K562 (cell line): ENCODE data around the gene NDUFB10. TPM values are rescaled to one million over a fixed set of nuclear protein-coding genes. Genes with fewer than 3 reads are reported as not detected.

Experiments
- ATF2 ChIP-seq: sonication (generic); formaldehyde crosslinking; IDR thresholded peaks from 2 replicates; pipeline ENCODE4 v1.8.1; 2022; ENCODE audit warnings: missing genetic modification reagents
- BACH1 ChIP-seq: fragments of 200-800 bp; sonication (Bioruptor generic); IDR thresholded peaks from 2 replicates; pipeline ENCODE4 v1.6.1; 2016; ENCODE audit warnings: missing genetic modification characterization, missing compliant biosample characterization
- BMI1 ChIP-seq: fragments of 150-350 bp; IDR thresholded peaks from 2 replicates; pipeline ENCODE4 v1.6.1; 2014; ENCODE audit warnings: low read length
- CBFA2T3 ChIP-seq: fragments of 450-650 bp; IDR thresholded peaks from 2 replicates; pipeline ENCODE4 v1.6.1; 2017
- ERF ChIP-seq: fragments of 450-650 bp; formaldehyde crosslinking; IDR thresholded peaks from 2 replicates; pipeline ENCODE4 v1.4.0; 2020; ENCODE audit warnings: mild to moderate bottlenecking, mixed read lengths
- FOXK1 ChIP-seq: sonication (generic); formaldehyde crosslinking; IDR thresholded peaks from 2 replicates; pipeline ENCODE4 v1.8.0; 2022; ENCODE audit warnings: missing genetic modification reagents, mild to moderate bottlenecking, borderline replicate concordance
- GABPB1 ChIP-seq: sonication (generic); formaldehyde crosslinking; IDR thresholded peaks from 2 replicates; pipeline ENCODE4 v1.8.0; 2022; ENCODE audit warnings: mild to moderate bottlenecking, missing genetic modification reagents
- GATAD2B ChIP-seq: fragments of 450-650 bp; IDR thresholded peaks from 2 replicates; pipeline ENCODE4 v1.6.1; 2017; ENCODE audit warnings: mild to moderate bottlenecking, borderline replicate concordance
- KDM4B ChIP-seq, 2 experiments: fragments of 450-650 bp in 1 of 2; sonication (generic) in 1 of 2; IDR thresholded peaks; 2 replicates each; pipeline ENCODE4 v1.6.1; 2016 to 2017; ENCODE audit warnings: borderline replicate concordance in 2 of 2, antibody characterized with exemption in 1 of 2, low read depth in 1 of 2, mild to moderate bottlenecking in 1 of 2
- KDM5B ChIP-seq: fragments of 200-600 bp; sonication (generic); IDR thresholded peaks from 2 replicates; pipeline ENCODE4 v1.6.1; 2012; ENCODE audit warnings: low read depth, mild to moderate bottlenecking, moderate library complexity, low read length, control low read depth, inconsistent platforms; ENCODE audit not compliant: insufficient replicate concordance
- KLF13 ChIP-seq: fragments of 450-650 bp; IDR thresholded peaks from 2 replicates; pipeline ENCODE4 v1.6.1; 2016; ENCODE audit warnings: missing genetic modification characterization, low read depth, mild to moderate bottlenecking, missing compliant biosample characterization, moderate library complexity, borderline replicate concordance
- MIER1 ChIP-seq: fragments of 450-650 bp; IDR thresholded peaks from 2 replicates; pipeline ENCODE4 v1.6.1; 2016; ENCODE audit warnings: antibody characterized with exemption, mild to moderate bottlenecking, low read depth
- NBN ChIP-seq: fragments of 450-650 bp; IDR thresholded peaks from 2 replicates; pipeline ENCODE4 v1.6.1; 2016; ENCODE audit warnings: low read depth, mild to moderate bottlenecking
- NCOA4 ChIP-seq: fragments of 450-650 bp; IDR thresholded peaks from 2 replicates; pipeline ENCODE4 v1.6.1; 2018; ENCODE audit warnings: mild to moderate bottlenecking; ENCODE audit not compliant: partially characterized antibody
- NFATC3 ChIP-seq: fragments of 450-650 bp; IDR thresholded peaks from 2 replicates; pipeline ENCODE4 v1.6.1; 2017; ENCODE audit warnings: mild to moderate bottlenecking
- POLR3A ChIP-seq: IDR thresholded peaks from 2 replicates; pipeline ENCODE4 v1.6.1; 2011; ENCODE audit warnings: borderline replicate concordance, mild to moderate bottlenecking, moderate library complexity; ENCODE audit not compliant: insufficient read length, insufficient read depth; ENCODE audit errors: extremely low read depth
- PYGO2 ChIP-seq: fragments of 450-650 bp; IDR thresholded peaks from 2 replicates; pipeline ENCODE4 v1.6.1; 2016; ENCODE audit warnings: mild to moderate bottlenecking, missing genetic modification characterization, moderate library complexity, missing compliant biosample characterization
- SMARCA5 ChIP-seq: fragments of 450-650 bp; IDR thresholded peaks from 2 replicates; pipeline ENCODE4 v1.6.1; 2016
- SPI1 ChIP-seq: IDR thresholded peaks from 2 replicates; pipeline ENCODE4 v1.6.1; 2011; ENCODE audit warnings: low read depth, low read length, control low read depth, borderline replicate concordance
- VEZF1 ChIP-seq: fragments of 200-800 bp; sonication (Bioruptor generic); IDR thresholded peaks from 2 replicates; pipeline ENCODE4 v1.6.1; 2017; ENCODE audit warnings: missing genetic modification characterization, missing compliant biosample characterization
- XRCC4 ChIP-seq: IDR thresholded peaks from one replicate; pipeline ENCODE4 v1.6.1; 2011; ENCODE audit not compliant: insufficient read depth, insufficient read length; ENCODE audit errors: extremely low read depth
- ZNF445 ChIP-seq: fragments of 250-450 bp; sonication (Bioruptor Pico); IDR thresholded peaks from 2 replicates; pipeline ENCODE4 v1.4.0; 2020; ENCODE audit warnings: low read depth, mild to moderate bottlenecking, moderate library complexity
- ZNF830 ChIP-seq: fragments of 250-450 bp; sonication (Bioruptor Pico); IDR thresholded peaks from 2 replicates; pipeline ENCODE4 v1.5.0; 2021; ENCODE audit warnings: mild to moderate bottlenecking
- polyA plus RNA-seq, 8 experiments: library from polyadenylated mRNA; depleted of rRNA in 4 of 8; stranded (reverse) in 5 of 8; unstranded in 3 of 8; fragments of >200 nt; fragmentation: Nextera tagmentation in 2 of 8; fragmentation: Illumina TruSeq in 1 of 8; extraction: Ambion mirVana in 2 of 8; extraction: Trizol in 1 of 8; gene quantifications; 2 replicates each; pipeline versions ENCODE4 v1.2.1 to v1.2.3, GENCODE V29; 2011 to 2014; ENCODE audit warnings: inconsistent platforms in 1 of 8, missing spikeins in 1 of 8
- total RNA-seq, 7 experiments: library from RNA; depleted of rRNA in 6 of 7; stranded (reverse); fragments of >200 nt in 6 of 7; fragmentation: Illumina TruSeq in 2 of 7; extraction: Trizol in 2 of 7; gene quantifications; 2 replicates each; pipeline versions ENCODE4 v1.2.1 to v1.2.3, GENCODE V29; 2011 to 2021; ENCODE audit warnings: low replicate concordance in 1 of 7
- TF ChIP-seq, protein P1 (sequence below): IDR thresholded peaks from 2 replicates; pipeline ENCODE4 v1.6.1; 2011; ENCODE audit warnings: borderline replicate concordance, low read depth, mild to moderate bottlenecking, moderate library complexity, low read length; ENCODE audit not compliant: insufficient read depth, poor library complexity, severe bottlenecking

Gene NDUFB10
- total and polyA plus RNA-seq, 9 of the 15 experiments (the other 6 are each of a cell fraction or from before 2014, with no cell fraction given), result 69.3 to 527 (median 161) TPM

DNA sequence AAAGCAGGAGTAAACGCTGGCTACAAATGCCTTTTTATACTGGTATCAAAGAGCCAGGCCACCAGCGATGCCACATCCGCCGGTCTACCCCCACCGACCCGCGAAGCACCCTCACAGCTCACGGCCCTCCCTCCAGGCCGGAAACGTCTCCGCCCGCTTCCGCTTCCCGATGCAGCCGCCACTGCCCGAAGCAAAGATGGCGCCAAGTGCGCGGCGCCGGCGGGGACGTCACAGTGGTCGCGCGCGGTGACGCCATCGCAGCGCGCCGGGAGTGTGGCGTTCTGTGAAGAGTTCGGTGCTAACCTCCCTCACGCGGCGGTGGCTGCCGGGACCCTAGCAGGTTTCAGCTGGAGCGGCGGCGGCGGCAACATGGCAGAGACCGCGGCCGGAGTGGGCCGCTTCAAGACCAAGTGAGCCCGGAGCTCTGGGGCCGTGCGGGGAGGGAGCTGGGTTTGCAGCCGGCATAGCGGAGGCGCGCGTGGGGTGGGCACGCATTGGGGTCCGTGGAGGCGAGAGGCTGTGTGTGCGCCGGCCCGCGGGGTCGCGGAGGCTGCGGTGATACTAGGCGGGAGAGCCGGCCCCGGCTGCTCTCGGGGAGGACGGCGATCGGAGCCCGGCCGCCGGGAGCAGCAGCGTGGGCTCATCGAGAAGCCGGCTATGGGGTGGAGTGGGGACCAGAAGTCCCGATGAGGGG lies 12.6 kb downstream of the NDUFB10 start, which contains the start of gene TBL3 (continued):
- TF ChIP-seq, protein P1, sequence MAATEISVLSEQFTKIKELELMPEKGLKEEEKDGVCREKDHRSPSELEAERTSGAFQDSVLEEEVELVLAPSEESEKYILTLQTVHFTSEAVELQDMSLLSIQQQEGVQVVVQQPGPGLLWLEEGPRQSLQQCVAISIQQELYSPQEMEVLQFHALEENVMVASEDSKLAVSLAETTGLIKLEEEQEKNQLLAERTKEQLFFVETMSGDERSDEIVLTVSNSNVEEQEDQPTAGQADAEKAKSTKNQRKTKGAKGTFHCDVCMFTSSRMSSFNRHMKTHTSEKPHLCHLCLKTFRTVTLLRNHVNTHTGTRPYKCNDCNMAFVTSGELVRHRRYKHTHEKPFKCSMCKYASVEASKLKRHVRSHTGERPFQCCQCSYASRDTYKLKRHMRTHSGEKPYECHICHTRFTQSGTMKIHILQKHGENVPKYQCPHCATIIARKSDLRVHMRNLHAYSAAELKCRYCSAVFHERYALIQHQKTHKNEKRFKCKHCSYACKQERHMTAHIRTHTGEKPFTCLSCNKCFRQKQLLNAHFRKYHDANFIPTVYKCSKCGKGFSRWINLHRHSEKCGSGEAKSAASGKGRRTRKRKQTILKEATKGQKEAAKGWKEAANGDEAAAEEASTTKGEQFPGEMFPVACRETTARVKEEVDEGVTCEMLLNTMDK, result peak; percentile 12
- TF ChIP-seq NCOA4 (no peak), ATF2 (no peak; the same call in 1 of the 2 replicates), FOXK1 (CRISPR knock-in tag) (peak; percentile 80), CBFA2T3 (peak; percentile 11; the same call in 1 of the 2 replicates), XRCC4 (no peak), KDM4B (IDR thresholded peaks at IDR 0.05; ENCODE audit: borderline replicate concordance in 2 of 2, low read depth in 1 of 2) (peak in 1 of 2 experiments; percentile 94; a peak in 2 of 4 replicates), ZNF830 (CRISPR knock-in tag) (no peak), SPI1 (peak; percentile 69; the same call in 1 of the 2 replicates), BACH1 (tag) (no peak), GABPB1 (CRISPR knock-in tag) (peak; percentile 98), MIER1 (no peak), NFATC3 (no peak), POLR3A (no peak), GATAD2B (0 out of 2 replicates have a peak, but pooled peaks have one; percentile 41), PYGO2 (no peak), BMI1 (no peak), ZNF445 (no peak), ERF (CRISPR knock-in tag) (peak; percentile 90), NBN (peak; percentile 93), KDM5B (peak; percentile 89), KLF13 (tag) (no peak), SMARCA5 (no peak), VEZF1 (CRISPR knock-in tag) (peak; percentile 79)
